H9 (cell line): ENCODE results near the gene CFAP299. TPM values are rescaled to one million over a fixed set of nuclear protein-coding genes. Genes with fewer than 3 reads are reported as not detected.

Experiments
- DNase-seq: peaks from one replicate; pipeline ENCODE4 v3.0.0-alpha.2; 2017
- H2AFZ ChIP-seq: one replicate; pipeline ENCODE4 v1.6.1; 2013; ENCODE audit warnings: mild to moderate bottlenecking, low read length, control low read depth, moderate library complexity
- H2AK5ac ChIP-seq: 2 replicates; pipeline ENCODE4 v1.6.1; 2013; ENCODE audit warnings: low read length, control low read depth, mixed read lengths; ENCODE audit not compliant: insufficient read length
- H2BK120ac ChIP-seq: one replicate; pipeline ENCODE4 v1.6.1; 2013; ENCODE audit warnings: low read depth, mild to moderate bottlenecking, low read length, control low read depth, inconsistent platforms; ENCODE audit not compliant: poor library complexity, severe bottlenecking
- H2BK12ac ChIP-seq: 2 replicates; pipeline ENCODE4 v1.6.1; 2013; ENCODE audit warnings: low read length, control low read depth, mixed read lengths, low read depth; ENCODE audit not compliant: insufficient read length
- H2BK15ac ChIP-seq: 2 replicates; pipeline ENCODE4 v1.6.1; 2013; ENCODE audit warnings: low read depth, low read length, control low read depth
- H2BK20ac ChIP-seq: one replicate; pipeline ENCODE4 v1.6.1; 2013; ENCODE audit warnings: low read depth, mild to moderate bottlenecking, low read length, control low read depth, inconsistent platforms; ENCODE audit not compliant: poor library complexity, severe bottlenecking
- H2BK5ac ChIP-seq: 2 replicates; pipeline ENCODE4 v1.6.1; 2013; ENCODE audit warnings: low read length, control low read depth, mixed read lengths; ENCODE audit not compliant: insufficient read length
- H3K14ac ChIP-seq: 2 replicates; pipeline ENCODE4 v1.6.1; 2013; ENCODE audit warnings: low read length, control low read depth; ENCODE audit not compliant: insufficient read depth
- H3K18ac ChIP-seq: 2 replicates; pipeline ENCODE4 v1.6.1; 2013; ENCODE audit warnings: low read depth, mild to moderate bottlenecking, mixed read lengths, low read length, control low read depth; ENCODE audit not compliant: insufficient read length
- H3K23ac ChIP-seq: 2 replicates; pipeline ENCODE4 v1.6.1; 2013; ENCODE audit warnings: low read length, control low read depth, mixed read lengths, low read depth; ENCODE audit not compliant: insufficient read length
- H3K23me2 ChIP-seq: 2 replicates; pipeline ENCODE4 v1.6.1; 2013; ENCODE audit warnings: low read depth, mild to moderate bottlenecking, mixed read lengths, low read length, control low read depth; ENCODE audit not compliant: insufficient read length, poor library complexity, severe bottlenecking
- H3K27ac ChIP-seq: 2 replicates; pipeline ENCODE4 v1.5.1; 2013; ENCODE audit warnings: low read length, control low read depth, mixed read lengths, low read depth; ENCODE audit not compliant: insufficient read length
- H3K27me3 ChIP-seq: 2 replicates; pipeline ENCODE4 v1.6.1; 2013; ENCODE audit warnings: low read length, control low read depth, inconsistent platforms; ENCODE audit not compliant: insufficient read depth
- H3K4ac ChIP-seq: 2 replicates; pipeline ENCODE4 v1.6.1; 2013; ENCODE audit warnings: low read depth, mild to moderate bottlenecking, control low read depth, inconsistent platforms, low read length, moderate library complexity
- H3K4me1 ChIP-seq: 2 replicates; pipeline ENCODE4 v1.6.1; 2013; ENCODE audit warnings: low read length, control low read depth, inconsistent platforms; ENCODE audit not compliant: insufficient read depth
- H3K4me2 ChIP-seq: 2 replicates; pipeline ENCODE4 v1.6.1; 2013; ENCODE audit warnings: low read length, control low read depth, mixed read lengths; ENCODE audit not compliant: insufficient read length, insufficient read depth
- H3K56ac ChIP-seq: 2 replicates; pipeline ENCODE4 v1.6.1; 2013; ENCODE audit warnings: low read depth, mild to moderate bottlenecking, mixed read lengths, low read length, control low read depth; ENCODE audit not compliant: insufficient read length
- H3K79me1 ChIP-seq: 2 replicates; pipeline ENCODE4 v1.6.1; 2013; ENCODE audit warnings: low read depth, mild to moderate bottlenecking, moderate library complexity, low read length, control low read depth, inconsistent platforms; ENCODE audit not compliant: insufficient read depth, poor library complexity, severe bottlenecking
- H3K79me2 ChIP-seq: 2 replicates; pipeline ENCODE4 v1.6.1; 2013; ENCODE audit warnings: low read length, control low read depth, inconsistent platforms; ENCODE audit not compliant: insufficient read depth
- H3K9ac ChIP-seq: 2 replicates; pipeline ENCODE4 v1.6.1; 2013; ENCODE audit warnings: low read length, control low read depth, mixed read lengths; ENCODE audit not compliant: insufficient read length; ENCODE audit errors: extremely low read depth
- H3K9me3 ChIP-seq: one replicate; pipeline ENCODE4 v1.6.1; 2013; ENCODE audit warnings: low read depth, low read length, inconsistent platforms; ENCODE audit not compliant: control insufficient read depth
- H3T11ph ChIP-seq: one replicate; pipeline ENCODE4 v1.6.1; 2013; ENCODE audit warnings: mild to moderate bottlenecking, low read length, control low read depth, inconsistent platforms
- H4K20me1 ChIP-seq: one replicate; pipeline ENCODE4 v1.6.1; 2013; ENCODE audit not compliant: control insufficient read depth, insufficient read length, insufficient read depth
- H4K5ac ChIP-seq: 2 replicates; pipeline ENCODE4 v1.6.1; 2013; ENCODE audit warnings: low read depth, mild to moderate bottlenecking, mixed read lengths, low read length, control low read depth; ENCODE audit not compliant: insufficient read length
- H4K8ac ChIP-seq: replicated peaks from 2 replicates; pipeline ENCODE4 v1.6.1; 2013; ENCODE audit warnings: low read length, control low read depth, mixed read lengths, low read depth; ENCODE audit not compliant: insufficient read length
- H4K91ac ChIP-seq: 2 replicates; pipeline ENCODE4 v1.6.1; 2013; ENCODE audit warnings: low read depth, mild to moderate bottlenecking, moderate library complexity, mixed read lengths, low read length, control low read depth; ENCODE audit not compliant: insufficient read length
- H3K27ac Mint-ChIP-seq, 3 experiments: 2 replicates in 2 of 3; 3 replicates in 1 of 3; pipeline ENCODE4 v1.8.0; 2020 to 2021; ENCODE audit warnings: mixed read lengths in 3 of 3, mild to moderate bottlenecking in 1 of 3, moderate library complexity in 1 of 3
- H3K27me3 Mint-ChIP-seq: 2 replicates; pipeline ENCODE4 v1.8.0; 2021; ENCODE audit warnings: low read depth, mild to moderate bottlenecking, moderate library complexity, mixed read lengths
- H3K36me3 Mint-ChIP-seq, 3 experiments: 2 replicates in 2 of 3; 3 replicates in 1 of 3; pipeline ENCODE4 v1.8.0; 2020 to 2021; ENCODE audit warnings: low read depth in 3 of 3, mixed read lengths in 3 of 3; ENCODE audit not compliant: insufficient read depth in 1 of 3
- H3K4me1 Mint-ChIP-seq, 2 experiments: 2 replicates each; pipeline ENCODE4 v1.8.0; 2020; ENCODE audit warnings: mixed read lengths in 2 of 2
- H3K4me3 Mint-ChIP-seq, 2 experiments: 2 replicates in 1 of 2; 3 replicates in 1 of 2; pipeline ENCODE4 v1.8.0; 2020 to 2021; ENCODE audit warnings: mild to moderate bottlenecking in 2 of 2, mixed read lengths in 2 of 2, moderate library complexity in 1 of 2
- H3K9me3 Mint-ChIP-seq, 2 experiments: 2 replicates in 1 of 2; 3 replicates in 1 of 2; pipeline ENCODE4 v1.8.0; 2020; ENCODE audit warnings: mild to moderate bottlenecking in 2 of 2, mixed read lengths in 2 of 2, moderate library complexity in 1 of 2
- WGBS: extraction: QIAGEN DNeasy Blood & Tissue Kit; methylation state at CpG from one replicate; pipeline ENCODE4 v1.1.7; 2013; ENCODE audit warnings: missing lambda C conversion rate, low lambda C conversion rate, mixed read lengths; ENCODE audit not compliant: insufficient read length; ENCODE audit errors: extremely low coverage; 5-methylcytosine and 5-hydroxymethylcytosine counted together
- total RNA-seq: library from RNA; stranded (reverse); gene quantifications from 2 replicates; pipeline ENCODE4 v1.2.1, GENCODE V29; 2021
- TF ChIP-seq, protein P1 (sequence below): fragments of 200-600 bp; sonication (generic); conservative IDR thresholded peaks from 3 replicates; pipeline ENCODE4 v1.8.0; 2021; ENCODE audit warnings: antibody characterized with exemption, mild to moderate bottlenecking

The CFAP299 gene
- total RNA-seq, 1 experiment from 2014 or later, result not detected

DNA sequence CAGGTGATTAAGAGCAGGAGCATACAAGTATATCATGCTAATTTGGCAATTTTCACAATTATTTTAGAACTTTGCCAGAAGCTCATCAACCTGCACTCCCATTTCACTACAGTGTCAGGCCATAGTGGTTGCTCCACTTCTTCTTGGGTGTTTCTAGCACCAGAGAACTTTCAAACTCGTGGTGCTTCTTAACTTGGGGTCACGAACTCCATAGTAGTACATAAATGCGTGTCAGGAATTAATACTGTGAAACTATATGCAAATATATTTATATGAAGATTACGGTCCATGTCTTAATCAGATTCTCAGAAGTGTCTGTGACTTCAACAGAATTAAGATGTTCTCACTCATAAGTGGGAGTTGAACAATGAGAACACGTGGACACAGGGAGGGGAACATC lies 440.6 kb downstream of the CFAP299 start:
- H2BK120ac ChIP-seq, result no peak overlapping the region
- Mint-ChIP-seq H3K36me3 (no peaks in the 10 kb centered on the region), H3K9me3 (no peaks in the 10 kb centered on the region), H3K27ac (no peak overlapping the region), H3K27me3 (peaks cover 6% of the 10 kb centered on the region), H3K4me3 (no peak overlapping the region), H3K4me1 (no peaks in the 10 kb centered on the region)
- H3K18ac ChIP-seq, result no peak overlapping the region
- no peaks in the 10 kb centered on the region for H3K4me1 ChIP-seq
- WGBS, result no CpG with 5 or more reads among the region's 5 CpGs
- no peak overlapping the region for H3K56ac ChIP-seq
- no peaks in the 10 kb centered on the region for H3K23me2 ChIP-seq
- H4K8ac ChIP-seq, result no peak overlapping the region
- no peak overlapping the region for H2AK5ac ChIP-seq
- TF ChIP-seq, protein P1, sequence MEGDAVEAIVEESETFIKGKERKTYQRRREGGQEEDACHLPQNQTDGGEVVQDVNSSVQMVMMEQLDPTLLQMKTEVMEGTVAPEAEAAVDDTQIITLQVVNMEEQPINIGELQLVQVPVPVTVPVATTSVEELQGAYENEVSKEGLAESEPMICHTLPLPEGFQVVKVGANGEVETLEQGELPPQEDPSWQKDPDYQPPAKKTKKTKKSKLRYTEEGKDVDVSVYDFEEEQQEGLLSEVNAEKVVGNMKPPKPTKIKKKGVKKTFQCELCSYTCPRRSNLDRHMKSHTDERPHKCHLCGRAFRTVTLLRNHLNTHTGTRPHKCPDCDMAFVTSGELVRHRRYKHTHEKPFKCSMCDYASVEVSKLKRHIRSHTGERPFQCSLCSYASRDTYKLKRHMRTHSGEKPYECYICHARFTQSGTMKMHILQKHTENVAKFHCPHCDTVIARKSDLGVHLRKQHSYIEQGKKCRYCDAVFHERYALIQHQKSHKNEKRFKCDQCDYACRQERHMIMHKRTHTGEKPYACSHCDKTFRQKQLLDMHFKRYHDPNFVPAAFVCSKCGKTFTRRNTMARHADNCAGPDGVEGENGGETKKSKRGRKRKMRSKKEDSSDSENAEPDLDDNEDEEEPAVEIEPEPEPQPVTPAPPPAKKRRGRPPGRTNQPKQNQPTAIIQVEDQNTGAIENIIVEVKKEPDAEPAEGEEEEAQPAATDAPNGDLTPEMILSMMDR, result no peak
- no peak overlapping the region for H3K14ac ChIP-seq
- H4K91ac ChIP-seq, result no peak overlapping the region
- H3K4ac ChIP-seq, result no peak overlapping the region
- no peaks in the 10 kb centered on the region for H3K79me1 ChIP-seq
- no peak overlapping the region for H3K23ac ChIP-seq
- H2AFZ ChIP-seq, result no peak overlapping the region
- H3K4me2 ChIP-seq, result no peak overlapping the region
- no peak overlapping the region for H4K5ac ChIP-seq
- H2BK12ac ChIP-seq, result no peak overlapping the region
- no peaks in the 10 kb centered on the region for H4K20me1 ChIP-seq
- no peak for DNase-seq
- H3T11ph ChIP-seq, result no peak overlapping the region
- H3K79me2 ChIP-seq, result no peaks in the 10 kb centered on the region
- H3K27me3 ChIP-seq, result no peaks in the 10 kb centered on the region
- H2BK20ac ChIP-seq, result no peak overlapping the region
- no peaks in the 10 kb centered on the region for H3K9me3 ChIP-seq
- H2BK15ac ChIP-seq, result no peak overlapping the region
- H3K27ac ChIP-seq, result no peak overlapping the region
- no peak overlapping the region for H2BK5ac ChIP-seq
- no peak overlapping the region for H3K9ac ChIP-seq
